HG03045 (cell line): Measurements from ENCODE around the gene HSBP1.

Experiments
- ATAC-seq: cut with Tn5 transposase; IDR thresholded peaks from one replicate; pipeline ENCODE4 v1.9.1; 2021; ENCODE audit warnings: mild to moderate bottlenecking, moderate library complexity; ENCODE audit not compliant: unreplicated experiment

The HSBP1 gene

GRCh38 chr16:83802554-83803205 lies 5.1 kb upstream of the HSBP1 start:
- no peak for ATAC-seq

- ATAC-seq, result no peak
Measured at GRCh38 chr16:83803811-83804210, 4.0 kb upstream of the HSBP1 start.

GRCh38 chr16:83804366-83804765 lies 3.4 kb upstream of the HSBP1 start:
- no peak for ATAC-seq

GRCh38 chr16:83806036-83806435 lies 1.7 kb upstream of the HSBP1 start:
- no peak for ATAC-seq

- no peak for ATAC-seq
Measured at GRCh38 chr16:83806731-83807130, 1.0 kb upstream of the HSBP1 start.

- ATAC-seq, result peak; percentile 8
Measured at GRCh38 chr16:83807327-83807709, 460 bp upstream of the HSBP1 start.

- ATAC-seq, result no peak
Measured at GRCh38 chr16:83808573-83809014, 816 bp downstream of the HSBP1 start.

- no peak for ATAC-seq
Measured at GRCh38 chr16:83809092-83809491, 1.3 kb downstream of the HSBP1 start.

GRCh38 chr16:83810901-83811300 lies 3.1 kb downstream of the HSBP1 start:
- ATAC-seq, result no peak

- no peak for ATAC-seq
Measured at GRCh38 chr16:83813823-83814658, 6.3 kb downstream of the HSBP1 start.

- no peak for ATAC-seq
Measured at GRCh38 chr16:83814659-83814985, 6.8 kb downstream of the HSBP1 start.

GRCh38 chr16:83817022-83817421 lies 9.2 kb downstream of the HSBP1 start:
- ATAC-seq, result no peak

- ATAC-seq, result no peak
Measured at GRCh38 chr16:83818276-83818675, 10.5 kb downstream of the HSBP1 start.

- ATAC-seq, result no peak
Measured at GRCh38 chr16:83819361-83819760, 11.6 kb downstream of the HSBP1 start.

GRCh38 chr16:83826146-83826913 lies 18.6 kb downstream of the HSBP1 start:
- no peak for ATAC-seq

- no peak for ATAC-seq
Measured at GRCh38 chr16:83830091-83830768, 22.5 kb downstream of the HSBP1 start.

GRCh38 chr16:83830769-83831455 lies 23.1 kb downstream of the HSBP1 start:
- no peak for ATAC-seq

GRCh38 chr16:83831456-83831987 lies 23.7 kb downstream of the HSBP1 start:
- ATAC-seq, result no peak

- no peak for ATAC-seq
Measured at GRCh38 chr16:83833921-83834320, 26.1 kb downstream of the HSBP1 start.
